Keratinocyte (primary cell): ENCODE measurements around the gene SHROOM1. TPM values are rescaled to one million over a fixed set of nuclear protein-coding genes. Genes with fewer than 3 reads are reported as not detected.

Experiments
- DNase-seq: peaks from one replicate; pipeline ENCODE4 v3.0.0-alpha.2; 2011; ENCODE audit warnings: low read depth, missing footprints, low spot score
- FAIRE-seq: peaks from 2 replicates; lab custom pipeline; 2011; peaks lifted over from hg19 to GRCh38; lab: Jason Lieb, UNC
- H2AFZ ChIP-seq: 2 replicates; pipeline ENCODE4 v1.6.0; 2012; ENCODE audit warnings: low read length, control low read depth, inconsistent platforms; ENCODE audit not compliant: control insufficient read depth
- H3K27ac ChIP-seq: 2 replicates; pipeline ENCODE4 v1.5.1; 2011; ENCODE audit warnings: low read length; ENCODE audit not compliant: control insufficient read depth, insufficient read depth
- H3K27me3 ChIP-seq: 3 replicates; pipeline ENCODE4 v1.6.0; 2011; ENCODE audit warnings: low read length; ENCODE audit not compliant: control insufficient read depth, insufficient read depth; ENCODE audit errors: extremely low read depth
- H3K36me3 ChIP-seq, 2 experiments: 2 replicates in 1 of 2; 3 replicates in 1 of 2; pipeline ENCODE4 v1.5.1; 2011; ENCODE audit warnings: low read length in 2 of 2, mild to moderate bottlenecking in 1 of 2; ENCODE audit not compliant: control insufficient read depth in 2 of 2, insufficient read depth in 2 of 2; ENCODE audit errors: extremely low read depth in 1 of 2
- H3K4me1 ChIP-seq: 3 replicates; pipeline ENCODE4 v1.5.1; 2011; ENCODE audit warnings: low read length; ENCODE audit not compliant: control insufficient read depth, insufficient read depth; ENCODE audit errors: extremely low read depth
- H3K4me2 ChIP-seq: 3 replicates; pipeline ENCODE4 v1.6.0; 2011; ENCODE audit warnings: low read depth, low read length; ENCODE audit not compliant: control insufficient read depth, insufficient read depth; ENCODE audit errors: extremely low read depth
- H3K4me3 ChIP-seq, 3 experiments: fragments of 200-600 bp in 1 of 3; sonication (generic) in 1 of 3; 2 replicates in 2 of 3; 3 replicates in 1 of 3; pipeline ENCODE4 v1.5.1; 2011 to 2016; ENCODE audit warnings: low read length in 3 of 3, mild to moderate bottlenecking in 3 of 3, control low read depth in 2 of 3, inconsistent platforms in 1 of 3, low read depth in 1 of 3, mixed read lengths in 1 of 3, mixed run types in 1 of 3, moderate library complexity in 1 of 3; ENCODE audit not compliant: control insufficient read depth in 2 of 3, insufficient read depth in 2 of 3; ENCODE audit errors: extremely low read depth in 1 of 3
- H3K79me2 ChIP-seq: 2 replicates; pipeline ENCODE4 v1.6.0; 2012; ENCODE audit warnings: low read length; ENCODE audit not compliant: control insufficient read depth, insufficient read depth
- H3K9ac ChIP-seq: 3 replicates; pipeline ENCODE4 v1.6.0; 2011; ENCODE audit warnings: low read length; ENCODE audit not compliant: control insufficient read depth, insufficient read depth; ENCODE audit errors: extremely low read depth
- H3K9me1 ChIP-seq: 3 replicates; pipeline ENCODE4 v1.6.0; 2011; ENCODE audit warnings: low read length; ENCODE audit not compliant: control insufficient read depth, insufficient read depth; ENCODE audit errors: extremely low read depth
- H3K9me3 ChIP-seq: 2 replicates; pipeline ENCODE4 v1.5.1; 2012; ENCODE audit warnings: low read depth, low read length; ENCODE audit not compliant: control insufficient read depth
- H4K20me1 ChIP-seq: 3 replicates; pipeline ENCODE4 v1.6.0; 2011; ENCODE audit warnings: low read length; ENCODE audit not compliant: control insufficient read depth, insufficient read depth; ENCODE audit errors: extremely low read depth
- EZH2 ChIP-seq: IDR thresholded peaks from one replicate; pipeline ENCODE4 v1.6.1; 2012; ENCODE audit warnings: inconsistent platforms, mild to moderate bottlenecking, low read length, moderate library complexity
- dilution Hi-C: fragments of 300-500 bp; cut with MboI; formaldehyde crosslinking; loops from one replicate; pipeline ENCODE4 v1.7.0; 2020; ENCODE audit warnings: low sequenced_read_pairs; ENCODE audit not compliant: extremely low pct_ligation_motif_present
- polyA plus RNA-seq, 5 experiments: library from polyadenylated mRNA; depleted of rRNA in 3 of 5; stranded (reverse) in 3 of 5; stranded (forward) in 1 of 5; unstranded in 1 of 5; fragments of >200 nt; gene quantifications; 1 replicate in 1 of 5; 2 replicates in 3 of 5; 3 replicates in 1 of 5; pipeline versions ENCODE4 v1.2.1 to v1.2.3, GENCODE V29; 2011 to 2012; ENCODE audit warnings: missing spikeins in 2 of 5, low read depth in 1 of 5, low replicate concordance in 1 of 5
- TF ChIP-seq, protein P1 (sequence below), 3 experiments: IDR thresholded peaks in 1 of 3; conservative IDR thresholded peaks in 1 of 3; optimal IDR thresholded peaks in 1 of 3; 2 replicates in 2 of 3; 3 replicates in 1 of 3; pipeline versions ENCODE3 to v1.5.1; 2011; ENCODE audit warnings: low read length in 3 of 3, mild to moderate bottlenecking in 3 of 3, moderate library complexity in 2 of 3, control low read depth in 1 of 3, inconsistent platforms in 1 of 3; ENCODE audit not compliant: insufficient read depth in 2 of 3; ENCODE audit errors: extremely low read depth in 1 of 3

SHROOM1 gene
- polyA plus RNA-seq, 1 donor (not counting 4 experiments of a cell fraction or from before 2014, with no cell fraction given), result 0.25 TPM

DNA sequence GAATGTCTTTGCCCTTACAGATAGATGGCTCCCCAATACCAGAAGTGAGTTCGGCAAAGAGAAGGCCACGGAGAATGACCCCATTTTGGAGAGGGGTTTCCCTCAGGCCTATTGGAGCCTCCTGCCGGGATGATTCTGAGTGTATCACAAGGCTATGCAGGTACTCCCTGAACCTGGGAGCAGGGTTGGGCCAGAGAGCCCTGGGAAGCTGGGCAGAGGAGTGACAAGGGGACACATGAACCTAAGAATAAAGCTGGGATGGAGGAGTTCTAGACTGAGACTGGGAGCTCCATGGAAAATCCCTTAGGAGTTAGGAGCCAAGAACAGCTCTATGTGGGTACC, 43.5 kb upstream of the SHROOM1 start:
- Histone ChIP-seq H4K20me1 (peaks cover 2% of the 10 kb centered on the region), H3K4me1 (no peaks in the 10 kb centered on the region), H3K4me3 (no peak overlapping the region), H2AFZ (no peak overlapping the region), H3K27me3 (no peaks in the 10 kb centered on the region), H3K36me3 (peaks cover 10 to 22% of the 10 kb centered on the region in 2 experiments), H3K4me2 (no peak overlapping the region), H3K9me1 (no peaks in the 10 kb centered on the region), H3K9ac (no peak overlapping the region), H3K79me2 (no peaks in the 10 kb centered on the region), H3K27ac (no peak overlapping the region), H3K9me3 (no peaks in the 10 kb centered on the region)
- dilution Hi-C loops, result no loop called here
- DNase-seq (no peak), FAIRE-seq (no peak)
- no peak for TF ChIP-seq EZH2
- TF ChIP-seq, protein P1, sequence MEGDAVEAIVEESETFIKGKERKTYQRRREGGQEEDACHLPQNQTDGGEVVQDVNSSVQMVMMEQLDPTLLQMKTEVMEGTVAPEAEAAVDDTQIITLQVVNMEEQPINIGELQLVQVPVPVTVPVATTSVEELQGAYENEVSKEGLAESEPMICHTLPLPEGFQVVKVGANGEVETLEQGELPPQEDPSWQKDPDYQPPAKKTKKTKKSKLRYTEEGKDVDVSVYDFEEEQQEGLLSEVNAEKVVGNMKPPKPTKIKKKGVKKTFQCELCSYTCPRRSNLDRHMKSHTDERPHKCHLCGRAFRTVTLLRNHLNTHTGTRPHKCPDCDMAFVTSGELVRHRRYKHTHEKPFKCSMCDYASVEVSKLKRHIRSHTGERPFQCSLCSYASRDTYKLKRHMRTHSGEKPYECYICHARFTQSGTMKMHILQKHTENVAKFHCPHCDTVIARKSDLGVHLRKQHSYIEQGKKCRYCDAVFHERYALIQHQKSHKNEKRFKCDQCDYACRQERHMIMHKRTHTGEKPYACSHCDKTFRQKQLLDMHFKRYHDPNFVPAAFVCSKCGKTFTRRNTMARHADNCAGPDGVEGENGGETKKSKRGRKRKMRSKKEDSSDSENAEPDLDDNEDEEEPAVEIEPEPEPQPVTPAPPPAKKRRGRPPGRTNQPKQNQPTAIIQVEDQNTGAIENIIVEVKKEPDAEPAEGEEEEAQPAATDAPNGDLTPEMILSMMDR (optimal IDR thresholded peaks at IDR 0.05 in 1 of 3, IDR thresholded peaks at IDR 0.05 in 1 of 3, conservative IDR thresholded peaks at IDR 0.05 in 1 of 3; ENCODE audit: extremely low read depth in 1 of 3, insufficient read depth in 2 of 3, low read length in 3 of 3), result no peak

DNA sequence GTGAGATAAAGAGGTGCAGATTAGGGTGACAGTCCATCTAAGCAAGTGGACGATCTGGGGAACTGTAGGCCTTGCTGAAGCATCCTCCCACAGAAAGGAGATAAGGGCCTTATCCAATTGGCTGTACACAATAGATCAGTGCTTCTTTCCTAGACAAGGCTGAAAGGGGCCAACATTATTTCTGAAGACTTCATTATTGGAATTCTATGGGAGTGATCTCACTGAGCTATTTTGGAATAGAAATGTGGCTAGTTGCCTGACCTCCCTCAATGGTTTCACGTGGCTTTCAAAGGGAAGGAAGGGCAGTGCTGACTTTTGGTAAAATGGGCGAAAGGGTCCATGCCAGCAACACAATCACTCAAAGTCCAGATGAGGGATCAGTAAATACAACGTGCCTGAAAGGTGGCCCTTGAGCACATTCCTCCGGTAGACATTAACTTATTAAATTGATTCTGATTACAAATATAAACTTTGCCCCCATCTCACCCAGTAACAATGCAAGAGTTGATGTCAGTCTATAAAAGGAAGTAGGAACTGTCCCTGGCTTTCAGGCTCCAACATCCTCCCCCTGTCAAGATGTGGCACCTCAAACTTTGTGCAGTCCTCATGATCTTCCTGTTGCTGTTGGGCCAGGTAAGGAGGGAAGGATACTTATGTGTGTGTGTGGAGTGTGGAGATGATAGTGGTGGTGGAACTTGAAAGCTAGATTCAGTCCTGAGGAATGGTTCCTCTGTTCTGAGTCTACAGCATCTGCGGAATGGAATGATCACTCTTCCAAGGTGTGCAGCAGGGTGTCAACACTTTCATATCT, 42.9 kb upstream of the SHROOM1 start, which contains the start of gene LEAP2:
TSS of gene LEAP2 (plus strand) at position 550 of the 811 bp plus-strand sequence. CDS start at position 577, 27 bp downstream.
- Histone ChIP-seq H3K9me1 (no peaks in the 10 kb centered on the region), H3K79me2 (no peaks in the 10 kb centered on the region), H2AFZ (no peak within 1 kb of the TSS), H3K36me3 (peaks cover 10 to 22% of the 10 kb centered on the region in 2 experiments), H3K4me1 (no peaks in the 10 kb centered on the region), H3K9me3 (no peaks in the 10 kb centered on the region), H3K4me3 (no peak within 1 kb of the TSS), H4K20me1 (peaks cover 2% of the 10 kb centered on the region), H3K4me2 (no peak within 1 kb of the TSS), H3K27ac (no peak within 1 kb of the TSS), H3K9ac (no peak within 1 kb of the TSS), H3K27me3 (no peaks in the 10 kb centered on the region)
- TF ChIP-seq, protein P1 (optimal IDR thresholded peaks at IDR 0.05 in 1 of 3, IDR thresholded peaks at IDR 0.05 in 1 of 3, conservative IDR thresholded peaks at IDR 0.05 in 1 of 3; ENCODE audit: extremely low read depth in 1 of 3, insufficient read depth in 2 of 3, low read length in 3 of 3), result no peak
- no peak for TF ChIP-seq EZH2
- DNase-seq (no peak), FAIRE-seq (no peak)
- dilution Hi-C loops, result no loop called here
